ENCODE measurements around the gene EML5.

EML5 gene

GRCh38 chr14:88707088-88707487 lies 85.7 kb downstream of the EML5 start:
- no peak for DNase-seq (ENCODE audit: low read depth)

GRCh38 chr14:88706425-88706824 lies 86.3 kb downstream of the EML5 start:
- DNase-seq (ENCODE audit: low read depth), result no peak

GRCh38 chr14:88698651-88699050 lies 94.1 kb downstream of the EML5 start:
- DNase-seq (ENCODE audit: low read depth), result no peak

- DNase-seq (ENCODE audit: low read depth), result no peak
Measured at GRCh38 chr14:88695870-88696269, 96.9 kb downstream of the EML5 start.

- no peak for DNase-seq (ENCODE audit: low read depth)
Measured at GRCh38 chr14:88688386-88688785, 104.4 kb downstream of the EML5 start.

- no peak for DNase-seq (ENCODE audit: low read depth)
Measured at GRCh38 chr14:88683119-88683518, 109.6 kb downstream of the EML5 start.

GRCh38 chr14:88682495-88683114 lies 110.1 kb downstream of the EML5 start:
- DNase-seq (ENCODE audit: low read depth), result no peak

- no peak for DNase-seq (ENCODE audit: low read depth)
Measured at GRCh38 chr14:88681755-88682494, 110.8 kb downstream of the EML5 start.

GRCh38 chr14:88669346-88669745 lies 123.4 kb downstream of the EML5 start:
- no peak for DNase-seq (ENCODE audit: low read depth)

- DNase-seq (ENCODE audit: low read depth), result no peak
Measured at GRCh38 chr14:88668448-88669116, 124.2 kb downstream of the EML5 start.

- DNase-seq (ENCODE audit: low read depth), result no peak
Measured at GRCh38 chr14:88667555-88668273, 125.0 kb downstream of the EML5 start.

GRCh38 chr14:88660056-88660455 lies 132.7 kb downstream of the EML5 start:
- no peak for DNase-seq (ENCODE audit: low read depth)

- no peak for DNase-seq (ENCODE audit: low read depth)
Measured at GRCh38 chr14:88639221-88639620, 153.5 kb downstream of the EML5 start.

GRCh38 chr14:88632512-88632911 lies 160.2 kb downstream of the EML5 start:
- DNase-seq (ENCODE audit: low read depth), result no peak

GRCh38 chr14:88631091-88631490 lies 161.7 kb downstream of the EML5 start:
- DNase-seq (ENCODE audit: low read depth), result no peak

GRCh38 chr14:88630565-88630964 lies 162.2 kb downstream of the EML5 start:
- DNase-seq (ENCODE audit: low read depth), result no peak

- no peak for DNase-seq (ENCODE audit: low read depth)
Measured at GRCh38 chr14:88628462-88628861, 164.3 kb downstream of the EML5 start.

- DNase-seq (ENCODE audit: low read depth), result no peak
Measured at GRCh38 chr14:88628033-88628432, 164.7 kb downstream of the EML5 start.

- DNase-seq (ENCODE audit: low read depth), result no peak
Measured at GRCh38 chr14:88625671-88626070, 167.1 kb downstream of the EML5 start.

GRCh38 chr14:88621100-88621499 lies 171.7 kb downstream of the EML5 start:
- no peak for DNase-seq (ENCODE audit: low read depth)

GRCh38 chr14:88618476-88618875 lies 174.3 kb downstream of the EML5 start:
- no peak for DNase-seq (ENCODE audit: low read depth)

GRCh38 chr14:88617479-88617878 lies 175.3 kb downstream of the EML5 start:
- no peak for DNase-seq (ENCODE audit: low read depth)

- no peak for DNase-seq (ENCODE audit: low read depth)
Measured at GRCh38 chr14:88616697-88617096, 176.1 kb downstream of the EML5 start.
